GM19372 (cell line): ENCODE data around the gene ATRNL1.
A peak's percentile ranks its signal among the peaks of the same experiment; 100 is the strongest.

Experiments used
- ATAC-seq: cut with Tn5 transposase; IDR thresholded peaks from one replicate; pipeline ENCODE4 v1.9.1; 2021; ENCODE audit warnings: mild to moderate bottlenecking, low read depth, moderate library complexity; ENCODE audit not compliant: unreplicated experiment

Gene ATRNL1

DNA sequence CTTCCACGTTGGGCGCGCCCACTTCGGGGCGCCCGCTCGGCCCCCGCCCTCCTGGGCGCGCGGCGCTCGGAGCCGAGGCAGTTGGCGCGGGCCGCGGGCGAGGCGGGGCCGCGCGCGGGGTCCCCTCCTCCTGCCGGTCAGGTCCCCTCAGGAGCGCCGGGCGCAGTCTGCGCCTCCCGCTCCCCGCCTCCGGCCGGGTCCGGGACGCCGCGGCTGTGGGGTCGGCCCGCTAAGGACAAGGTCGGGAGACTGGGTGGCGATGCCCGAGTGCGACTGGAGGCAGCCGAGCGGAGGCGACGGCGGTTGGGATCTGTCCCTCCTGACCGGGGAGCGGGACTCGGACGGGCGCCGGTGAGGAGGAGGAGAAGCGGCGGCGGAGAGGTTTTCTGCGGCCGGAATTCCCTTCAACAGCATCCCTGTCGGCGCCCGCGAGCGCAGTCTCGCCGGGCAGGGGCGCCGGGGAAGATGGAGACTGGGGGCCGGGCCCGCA is at the start of gene ATRNL1:
Gene ATRNL1 (plus strand): TSS at position 80 of the 490 bp plus-strand sequence. CDS start 386 bp downstream, at position 466.
- peak; percentile 62 for ATAC-seq

DNA sequence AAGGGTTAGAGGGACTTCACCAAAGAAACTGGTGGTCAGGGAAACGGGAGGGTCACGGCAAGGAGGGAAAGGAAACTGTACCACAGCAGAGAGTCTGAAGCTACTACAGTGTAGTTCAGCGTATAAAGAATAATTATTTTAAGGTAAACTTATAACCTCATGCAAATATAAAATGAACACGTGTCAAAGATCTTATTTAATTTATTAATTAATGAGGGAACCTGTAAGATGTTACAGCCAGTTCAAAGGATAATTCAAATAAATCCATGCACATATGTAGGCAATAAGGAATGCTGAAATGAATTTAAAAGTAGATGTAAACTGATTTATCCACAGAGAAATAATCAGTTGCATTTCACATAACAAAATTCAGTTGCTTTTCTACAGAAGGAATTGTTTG is 49.4 kb upstream of the ATRNL1 start:
- ATAC-seq: no peak

DNA sequence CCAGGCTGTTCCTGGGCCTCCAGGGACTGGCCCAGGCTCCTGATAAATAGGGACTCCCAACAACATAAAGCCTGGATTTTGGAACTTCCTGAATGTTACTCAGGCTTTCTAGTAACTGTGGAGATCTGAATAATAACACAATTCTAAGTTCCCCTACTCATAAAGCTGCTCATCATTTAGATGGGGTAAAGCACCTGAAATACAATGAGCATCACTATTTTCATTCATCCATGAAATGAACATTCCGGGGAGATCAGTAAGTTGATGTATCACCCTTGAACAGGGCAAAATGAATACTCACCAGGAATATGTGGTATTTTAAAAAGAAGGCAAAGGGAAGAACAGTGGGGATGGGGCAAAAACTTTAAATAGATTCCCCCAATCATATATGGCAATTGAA is 48.3 kb upstream of the ATRNL1 start:
- no peak for ATAC-seq

DNA sequence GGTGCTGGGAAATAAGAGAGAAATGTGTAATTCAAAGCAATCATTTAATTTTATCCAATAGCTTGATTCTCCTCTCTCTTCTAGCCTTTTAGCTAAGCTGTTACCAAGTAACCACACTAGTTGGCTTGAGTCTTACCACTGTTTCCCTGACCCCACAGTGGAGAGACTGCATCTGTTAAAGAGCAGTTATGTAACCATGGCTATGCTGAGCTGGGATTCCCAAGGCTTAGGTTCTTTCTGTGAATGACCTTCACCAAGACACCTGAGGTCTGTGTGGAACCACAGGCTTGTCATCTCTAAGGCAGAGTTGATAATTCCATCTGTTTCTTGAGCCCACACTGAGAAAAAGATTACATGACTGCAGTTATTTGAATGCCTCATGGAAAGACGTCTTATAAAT is 47.7 kb upstream of the ATRNL1 start:
- ATAC-seq: no peak

- ATAC-seq: no peak
Measured at GRCh38 chr10:115046686-115047236, 46.4 kb upstream of the ATRNL1 start.

DNA sequence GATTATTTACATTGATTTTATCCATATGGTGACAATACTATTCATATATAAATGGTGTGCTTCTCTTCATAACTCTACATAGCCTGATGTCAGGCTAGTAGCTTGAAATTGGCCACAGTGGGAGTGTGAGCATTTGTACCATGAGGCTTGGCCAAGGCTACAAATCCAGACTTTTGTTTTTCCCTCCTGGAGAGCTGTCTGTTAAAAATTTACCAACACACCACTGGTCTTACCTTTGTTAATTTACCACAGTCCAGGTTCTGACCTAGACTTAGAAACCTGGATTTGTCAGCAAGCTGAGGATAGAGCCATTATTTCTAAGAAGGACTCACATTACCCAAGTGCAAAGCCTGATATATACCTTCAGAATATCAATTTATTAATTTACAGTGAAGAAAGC is 45.5 kb upstream of the ATRNL1 start:
- ATAC-seq: no peak

DNA sequence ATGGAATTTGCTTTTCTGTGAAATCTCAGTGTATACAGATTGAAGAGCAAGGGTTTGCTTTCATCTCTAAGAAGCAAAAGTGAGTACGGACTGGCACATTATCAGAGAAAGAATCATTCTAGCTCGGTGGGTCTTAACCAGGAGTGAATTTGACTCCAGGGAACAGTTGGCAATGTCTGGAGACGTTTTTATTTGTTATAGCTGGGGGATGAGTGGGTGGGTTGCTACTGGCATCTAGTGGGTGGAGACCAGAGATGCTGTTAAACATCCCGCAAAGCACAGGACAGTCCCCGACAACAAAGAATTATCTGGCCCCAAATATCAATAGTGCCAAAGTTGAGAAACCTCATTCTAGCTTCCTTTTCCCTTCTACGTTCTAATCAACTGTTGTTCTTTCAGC is 43.8 kb upstream of the ATRNL1 start:
- no peak for ATAC-seq

- no peak for ATAC-seq
Measured at GRCh38 chr10:115049960-115050359, 43.2 kb upstream of the ATRNL1 start.

GRCh38 chr10:115050375-115051010 is 42.7 kb upstream of the ATRNL1 start:
- ATAC-seq: no peak

DNA sequence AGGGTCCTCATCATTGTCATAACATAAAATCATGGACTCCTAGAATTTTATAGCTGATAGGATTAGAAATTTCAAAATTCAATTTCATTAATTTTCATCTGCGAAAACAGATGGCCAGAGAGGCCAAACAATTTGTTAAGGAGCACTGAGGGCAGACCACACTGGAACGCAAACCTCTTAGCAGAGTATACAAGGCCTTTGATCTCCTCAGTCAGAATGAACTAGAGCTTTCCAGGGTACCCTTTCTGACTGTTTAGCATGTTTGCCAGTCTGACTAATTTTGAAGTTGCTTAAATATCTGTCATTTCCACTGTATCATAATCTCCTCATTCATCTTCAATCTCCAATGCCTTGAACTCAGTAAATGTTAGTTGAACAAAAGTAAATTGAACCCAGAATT is 41.9 kb upstream of the ATRNL1 start:
- no peak for ATAC-seq

DNA sequence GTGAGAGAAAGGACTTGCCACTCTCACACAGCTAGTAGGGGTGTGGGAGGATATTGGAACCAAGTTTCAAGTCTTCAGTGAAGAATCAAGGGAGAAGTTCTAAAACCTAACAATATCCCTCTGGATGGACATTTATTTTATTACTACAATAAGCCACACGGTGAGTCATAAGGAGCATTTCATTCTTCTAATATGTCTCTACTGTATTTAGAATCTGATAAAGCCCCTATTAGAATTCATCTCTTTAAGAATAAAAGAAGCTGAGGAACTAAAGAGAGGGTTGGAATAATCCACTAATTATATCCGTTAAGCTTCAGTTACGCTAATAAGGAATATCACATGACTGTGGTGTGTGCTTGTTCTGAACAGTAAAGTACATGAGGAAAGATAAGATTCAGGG is 40.9 kb upstream of the ATRNL1 start:
- ATAC-seq: no peak

- no peak for ATAC-seq
Measured at GRCh38 chr10:115052728-115053127, 40.4 kb upstream of the ATRNL1 start.

- ATAC-seq: no peak
Measured at GRCh38 chr10:115056186-115056585, 37.0 kb upstream of the ATRNL1 start.

GRCh38 chr10:115059301-115059898 is 33.8 kb upstream of the ATRNL1 start:
- ATAC-seq: no peak

GRCh38 chr10:115063701-115064658 is 29.2 kb upstream of the ATRNL1 start:
- ATAC-seq: no peak

DNA sequence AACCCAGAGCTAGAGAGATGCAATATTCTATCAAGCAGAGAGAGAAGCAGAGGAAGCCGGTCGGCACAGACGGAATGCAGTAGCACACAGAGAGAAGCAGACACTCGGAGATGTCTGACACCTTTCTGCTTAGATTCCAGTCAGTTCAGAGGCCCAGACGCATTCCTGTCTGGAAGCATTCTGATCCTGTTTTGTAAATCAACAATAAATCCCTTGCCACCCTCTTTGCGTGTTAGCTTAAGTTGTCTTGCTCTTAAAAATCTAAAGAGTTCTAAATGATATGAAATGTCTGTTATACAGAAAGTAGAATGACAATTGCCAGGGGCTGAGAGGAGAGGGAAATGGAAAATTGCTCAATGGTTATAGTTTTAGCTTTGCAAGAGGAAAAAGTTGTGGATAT is 27.4 kb upstream of the ATRNL1 start:
- ATAC-seq: no peak

DNA sequence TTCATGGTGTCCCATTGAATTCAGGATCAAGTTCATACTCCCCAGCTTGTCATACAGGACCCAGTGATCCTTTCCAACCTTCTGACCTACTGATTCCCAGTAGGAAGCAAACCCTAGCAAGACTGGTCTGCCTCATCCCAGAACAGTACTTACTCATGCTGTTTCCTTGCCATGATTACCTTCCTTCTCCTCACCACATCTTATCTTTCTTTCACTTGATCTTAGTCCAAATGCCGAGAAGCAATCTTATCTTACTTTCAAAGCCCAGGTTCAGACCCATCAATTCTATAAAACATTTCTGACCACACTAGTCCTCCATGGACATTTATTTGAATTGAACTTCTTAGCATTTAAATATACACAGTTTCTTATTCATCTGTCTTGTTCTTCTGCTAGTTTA is 26.6 kb upstream of the ATRNL1 start:
- no peak for ATAC-seq

DNA sequence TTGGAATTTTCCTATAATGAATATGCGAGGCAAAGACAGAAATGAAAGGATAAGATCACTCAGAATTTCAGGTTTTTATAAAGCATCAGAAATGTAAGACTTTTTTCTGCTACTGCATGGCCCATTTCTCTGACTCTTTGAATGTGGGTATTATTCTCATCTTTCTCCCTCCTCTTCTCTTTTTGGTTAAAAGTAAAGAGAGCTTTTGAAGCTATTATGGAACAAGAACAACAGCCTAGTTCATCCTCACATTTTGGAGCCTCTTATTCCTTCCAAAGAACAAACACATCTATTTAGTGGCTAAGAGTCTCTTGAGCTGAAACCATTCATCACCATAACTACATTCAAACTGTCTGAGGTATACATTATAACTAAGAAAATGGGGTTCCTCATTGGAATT is 19.4 kb upstream of the ATRNL1 start:
- no peak for ATAC-seq

DNA sequence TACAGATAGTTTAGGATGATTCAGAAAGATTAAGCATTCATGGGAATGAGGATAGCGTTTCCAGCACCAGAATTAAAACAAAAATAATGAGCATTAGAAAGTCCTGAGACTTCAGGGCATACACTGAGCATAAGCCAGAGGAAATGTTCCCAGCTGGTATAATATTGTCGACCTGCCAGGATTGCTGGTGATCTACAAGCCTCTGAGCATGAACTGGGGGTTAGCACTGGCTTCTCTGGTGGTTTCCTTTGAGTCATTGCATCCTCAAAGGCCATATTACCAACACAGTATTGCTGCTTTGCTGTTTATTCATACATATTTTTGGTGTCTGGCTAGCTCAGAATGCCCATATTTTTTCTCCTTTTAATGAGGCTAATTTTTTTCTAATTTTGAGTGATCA is 10.7 kb upstream of the ATRNL1 start:
- no peak for ATAC-seq

GRCh38 chr10:115084277-115084850 is 8.8 kb upstream of the ATRNL1 start:
- no peak for ATAC-seq

- ATAC-seq: no peak
Measured at GRCh38 chr10:115091161-115091560, 2.0 kb upstream of the ATRNL1 start.
